Hepatocyte (in vitro differentiated cells): ENCODE results near the gene AOC1.

Source experiments
- EZH2 ChIP-seq: fragments of 200-600 bp; sonication (generic); IDR thresholded peaks from 2 replicates; pipeline ENCODE4 v1.6.1; 2016; ENCODE audit warnings: antibody characterized with exemption, mild to moderate bottlenecking, borderline replicate concordance
- EZH2phosphoT487 ChIP-seq: fragments of 200-600 bp; sonication (generic); IDR thresholded peaks from one replicate; pipeline ENCODE4 v1.6.1; 2018; ENCODE audit warnings: antibody characterized with exemption, mild to moderate bottlenecking, low read depth, moderate library complexity; ENCODE audit not compliant: unreplicated experiment, severe bottlenecking
- TF ChIP-seq, protein P1 (sequence below): fragments of 200-600 bp; sonication (generic); IDR thresholded peaks from 2 replicates; pipeline ENCODE4 v1.5.1; 2016; ENCODE audit warnings: antibody characterized with exemption, mild to moderate bottlenecking; ENCODE audit not compliant: poor library complexity

DNA sequence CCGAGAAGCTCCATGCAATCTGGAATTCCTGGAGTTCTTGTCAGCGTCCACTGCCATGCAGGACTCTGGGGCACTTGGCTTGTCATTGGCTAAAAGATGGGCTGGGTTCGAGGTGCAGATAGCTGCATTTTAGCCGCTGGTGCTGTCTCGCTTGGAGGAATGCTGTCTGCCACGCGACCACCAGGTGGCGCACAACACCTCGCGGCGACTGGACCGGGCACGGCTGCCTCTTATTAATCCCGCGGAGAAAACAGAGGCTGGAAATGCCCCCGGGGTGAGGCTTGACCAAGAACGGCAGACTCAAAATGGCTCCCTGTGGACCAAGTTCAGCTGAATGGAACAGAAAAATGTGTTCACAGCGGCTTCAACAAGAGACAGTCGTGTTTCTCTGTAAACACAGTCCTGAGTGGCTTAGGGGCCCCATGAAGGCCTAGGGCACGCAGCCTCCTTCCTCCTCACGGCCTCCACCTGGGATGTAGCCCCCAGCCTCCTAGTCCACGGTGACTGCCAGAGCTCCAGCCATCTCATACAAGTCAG, 46.2 kb downstream of the AOC1 start:
- TF ChIP-seq, protein P1, sequence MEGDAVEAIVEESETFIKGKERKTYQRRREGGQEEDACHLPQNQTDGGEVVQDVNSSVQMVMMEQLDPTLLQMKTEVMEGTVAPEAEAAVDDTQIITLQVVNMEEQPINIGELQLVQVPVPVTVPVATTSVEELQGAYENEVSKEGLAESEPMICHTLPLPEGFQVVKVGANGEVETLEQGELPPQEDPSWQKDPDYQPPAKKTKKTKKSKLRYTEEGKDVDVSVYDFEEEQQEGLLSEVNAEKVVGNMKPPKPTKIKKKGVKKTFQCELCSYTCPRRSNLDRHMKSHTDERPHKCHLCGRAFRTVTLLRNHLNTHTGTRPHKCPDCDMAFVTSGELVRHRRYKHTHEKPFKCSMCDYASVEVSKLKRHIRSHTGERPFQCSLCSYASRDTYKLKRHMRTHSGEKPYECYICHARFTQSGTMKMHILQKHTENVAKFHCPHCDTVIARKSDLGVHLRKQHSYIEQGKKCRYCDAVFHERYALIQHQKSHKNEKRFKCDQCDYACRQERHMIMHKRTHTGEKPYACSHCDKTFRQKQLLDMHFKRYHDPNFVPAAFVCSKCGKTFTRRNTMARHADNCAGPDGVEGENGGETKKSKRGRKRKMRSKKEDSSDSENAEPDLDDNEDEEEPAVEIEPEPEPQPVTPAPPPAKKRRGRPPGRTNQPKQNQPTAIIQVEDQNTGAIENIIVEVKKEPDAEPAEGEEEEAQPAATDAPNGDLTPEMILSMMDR: peak; percentile 92
- TF ChIP-seq EZH2: no peak
- TF ChIP-seq EZH2phosphoT487: no peak
